A673 (cell line): ENCODE measurements around the gene SLC28A1.

Source experiments
- CTCF ChIP-seq: fragments of 300-800, 200-600 bp; sonication (generic); conservative IDR thresholded peaks from 2 replicates; pipeline ENCODE4 v1.5.1; 2017; ENCODE audit warnings: low read depth, mild to moderate bottlenecking, antibody characterized with exemption, low read length, moderate library complexity, mixed read lengths
- EZH2 ChIP-seq: fragments of 200-600 bp; sonication (generic); IDR thresholded peaks from 2 replicates; pipeline ENCODE4 v1.6.1; 2017; ENCODE audit warnings: borderline replicate concordance, low read depth, mild to moderate bottlenecking, mixed read lengths, antibody characterized with exemption, low read length; ENCODE audit not compliant: poor library complexity, severe bottlenecking

GRCh38 chr15:84928843-84929168 is 44.3 kb downstream of the SLC28A1 start:
- TF ChIP-seq CTCF (no peak), EZH2 (no peak)
